ENCODE results near the gene SPTBN1.
A peak's percentile ranks its signal among the peaks of the same experiment; 100 is the strongest.

SPTBN1 gene

DNA sequence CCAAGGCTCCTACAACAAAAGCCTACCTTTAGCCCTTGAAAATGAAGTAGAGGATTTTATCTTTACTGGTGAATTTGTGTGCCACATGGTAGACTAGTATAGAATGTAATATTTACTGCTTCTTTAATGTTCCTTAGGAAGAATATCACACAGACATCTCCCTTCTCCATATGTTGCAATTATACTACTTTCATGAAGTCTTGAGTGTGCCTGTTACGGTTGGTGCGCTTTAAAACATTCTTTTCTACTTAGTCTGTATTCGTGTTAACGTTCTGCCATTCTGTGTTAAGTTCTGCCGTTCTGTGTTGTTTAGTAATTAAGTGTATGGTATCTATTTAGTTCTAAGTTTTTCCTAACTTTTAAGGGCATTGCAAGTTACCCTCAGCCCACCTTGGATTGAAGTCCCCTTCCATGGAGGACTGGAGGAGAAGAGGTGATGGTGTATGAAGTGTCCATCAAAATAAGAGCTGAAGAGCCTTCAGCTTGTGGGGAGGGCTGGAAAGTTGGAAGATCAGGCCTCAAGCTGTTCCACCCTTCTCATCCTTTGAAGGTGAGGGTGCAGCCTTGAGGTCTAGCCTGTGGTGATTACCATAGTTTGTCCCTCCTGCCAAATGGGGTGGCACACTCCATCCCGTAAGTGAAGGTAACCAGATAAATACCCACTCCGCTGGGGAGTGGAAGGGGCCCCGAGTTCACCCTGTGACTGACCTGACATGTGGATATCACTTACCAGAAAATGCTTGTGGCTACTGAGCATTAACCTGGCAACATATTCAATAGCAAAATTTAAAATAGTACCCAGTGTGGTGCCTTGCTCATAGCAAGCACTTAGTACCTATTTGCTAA lies 131.3 kb downstream of the SPTBN1 start:
- DNase-seq (ENCODE audit: low read depth, low spot score) = no peak
- H3K27ac ChIP-seq = no peak overlapping the region
- H3K4me3 ChIP-seq = no peak overlapping the region
- H3K36me3 ChIP-seq (ENCODE audit: insufficient read depth, low read length) = no peaks in the 10 kb centered on the region
- H3K9me3 ChIP-seq (ENCODE audit: low read depth, low read length) = no peaks in the 10 kb centered on the region
- no peak overlapping the region for H3K9ac ChIP-seq (ENCODE audit: insufficient read length)
- TF ChIP-seq EZH2 (IDR thresholded peaks at IDR 0.05) (no peak), POLR2AphosphoS5 (IDR thresholded peaks at IDR 0.05; ENCODE audit: borderline replicate concordance, low read depth, low read length) (no peak), FOXP2 (optimal IDR thresholded peaks at IDR 0.05; ENCODE audit: control extremely low read depth, extremely low read length, insufficient read depth) (no peak)

GRCh38 chr2:54588244-54588899 lies 132.2 kb downstream of the SPTBN1 start:
- TF ChIP-seq EZH2 (IDR thresholded peaks at IDR 0.05) = no peak
- no peak for TF ChIP-seq POLR2AphosphoS5 (IDR thresholded peaks at IDR 0.05; ENCODE audit: borderline replicate concordance, low read depth, low read length)
- no peak for TF ChIP-seq FOXP2 (optimal IDR thresholded peaks at IDR 0.05; ENCODE audit: control extremely low read depth, extremely low read length, insufficient read depth)
- Histone ChIP-seq H3K9ac (ENCODE audit: insufficient read length) (no peak overlapping the region), H3K27ac (no peak overlapping the region), H3K4me3 (no peak overlapping the region), H3K36me3 (ENCODE audit: insufficient read depth, low read length) (no peaks in the 10 kb centered on the region), H3K9me3 (ENCODE audit: low read depth, low read length) (no peaks in the 10 kb centered on the region)
- no peak for DNase-seq (ENCODE audit: low read depth, low spot score)

- Histone ChIP-seq H3K27ac (no peak overlapping the region), H3K4me3 (peak overlapping the region; percentile 8; the same call in 1 of the 2 replicates), H3K9me3 (ENCODE audit: low read depth, low read length) (no peaks in the 10 kb centered on the region), H3K9ac (ENCODE audit: insufficient read length) (no peak overlapping the region), H3K36me3 (ENCODE audit: insufficient read depth, low read length) (no peaks in the 10 kb centered on the region)
- DNase-seq (ENCODE audit: low read depth, low spot score) = no peak
- no peak for TF ChIP-seq POLR2AphosphoS5 (IDR thresholded peaks at IDR 0.05; ENCODE audit: borderline replicate concordance, low read depth, low read length)
- no peak for TF ChIP-seq FOXP2 (optimal IDR thresholded peaks at IDR 0.05; ENCODE audit: control extremely low read depth, extremely low read length, insufficient read depth)
- TF ChIP-seq EZH2 (IDR thresholded peaks at IDR 0.05) = no peak
Measured at GRCh38 chr2:54589038-54589339, 132.9 kb downstream of the SPTBN1 start.

- DNase-seq (ENCODE audit: low read depth, low spot score) = no peak
- Histone ChIP-seq H3K9me3 (ENCODE audit: low read depth, low read length) (no peaks in the 10 kb centered on the region), H3K9ac (ENCODE audit: insufficient read length) (no peak overlapping the region), H3K36me3 (ENCODE audit: insufficient read depth, low read length) (no peaks in the 10 kb centered on the region), H3K27ac (no peak overlapping the region), H3K4me3 (peak overlapping the region; percentile 8; the same call in 1 of the 2 replicates)
- TF ChIP-seq EZH2 (IDR thresholded peaks at IDR 0.05) = no peak
- TF ChIP-seq POLR2AphosphoS5 (IDR thresholded peaks at IDR 0.05; ENCODE audit: borderline replicate concordance, low read depth, low read length) = no peak
- TF ChIP-seq FOXP2 (optimal IDR thresholded peaks at IDR 0.05; ENCODE audit: control extremely low read depth, extremely low read length, insufficient read depth) = no peak
Measured at GRCh38 chr2:54589340-54590215, 133.5 kb downstream of the SPTBN1 start.

DNA sequence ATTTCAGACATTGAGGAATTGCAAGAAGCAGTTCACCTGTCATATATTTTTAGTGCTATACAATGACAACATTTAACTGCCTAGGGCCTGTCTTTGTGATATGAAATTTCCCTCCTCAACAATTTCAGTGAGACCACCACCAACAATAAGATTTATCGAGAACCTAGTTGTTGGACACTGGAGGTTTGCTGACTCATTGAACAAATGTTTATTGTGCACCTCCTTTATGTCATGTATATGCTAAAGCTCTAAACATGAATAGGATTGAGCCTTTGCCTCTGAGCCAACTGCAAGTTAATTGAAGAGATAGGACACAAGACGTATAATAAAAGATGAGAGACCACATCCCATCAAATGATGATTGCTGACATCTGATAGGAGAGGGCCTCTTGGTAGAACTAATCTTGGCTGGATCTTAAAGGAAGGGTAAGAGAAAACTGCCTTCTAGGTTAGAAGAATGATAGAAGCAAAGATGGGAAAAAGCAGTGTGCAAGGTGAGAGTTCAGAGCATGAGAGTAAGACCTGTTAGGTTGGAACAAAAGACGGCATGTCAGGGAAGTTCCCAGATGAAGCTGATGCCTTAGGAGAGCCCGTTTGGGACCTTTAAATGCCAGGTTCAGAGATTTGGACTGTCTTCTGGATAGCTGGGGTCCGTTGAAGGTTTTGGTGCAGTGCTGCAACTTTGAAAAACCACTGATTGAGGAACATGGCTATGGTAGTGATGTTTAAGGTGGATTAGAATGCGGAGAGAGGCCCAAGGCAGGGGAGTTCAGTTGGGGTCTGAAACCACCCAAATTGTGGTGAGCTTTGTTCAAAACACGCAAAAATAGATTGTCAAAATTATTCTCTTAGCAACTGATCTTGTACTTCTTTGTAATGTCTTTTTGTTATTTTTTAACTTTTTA lies 134.3 kb downstream of the SPTBN1 start:
- TF ChIP-seq EZH2 (IDR thresholded peaks at IDR 0.05) (no peak), FOXP2 (optimal IDR thresholded peaks at IDR 0.05; ENCODE audit: control extremely low read depth, extremely low read length, insufficient read depth) (no peak), POLR2AphosphoS5 (IDR thresholded peaks at IDR 0.05; ENCODE audit: borderline replicate concordance, low read depth, low read length) (no peak)

GRCh38 chr2:54591551-54591950 lies 135.4 kb downstream of the SPTBN1 start:
- H3K27ac ChIP-seq = no peak overlapping the region
- TF ChIP-seq FOXP2 (optimal IDR thresholded peaks at IDR 0.05; ENCODE audit: control extremely low read depth, extremely low read length, insufficient read depth) = no peak
- TF ChIP-seq POLR2AphosphoS5 (IDR thresholded peaks at IDR 0.05; ENCODE audit: borderline replicate concordance, low read depth, low read length) = no peak
- no peak for TF ChIP-seq EZH2 (IDR thresholded peaks at IDR 0.05)
- no peak for DNase-seq (ENCODE audit: low read depth, low spot score)

More for the DNA sequence above, 134.3 kb downstream of the SPTBN1 start:
- Histone ChIP-seq H3K4me3 (no peak overlapping the region), H3K36me3 (ENCODE audit: insufficient read depth, low read length) (no peaks in the 10 kb centered on the region), H3K9ac (ENCODE audit: insufficient read length) (no peak overlapping the region), H3K27ac (no peak overlapping the region), H3K9me3 (ENCODE audit: low read depth, low read length) (no peaks in the 10 kb centered on the region)
- DNase-seq (ENCODE audit: low read depth, low spot score) = no peak

GRCh38 chr2:54593249-54593648 lies 137.1 kb downstream of the SPTBN1 start:
- no peak overlapping the region for H3K4me3 ChIP-seq
- no peak overlapping the region for H3K9ac ChIP-seq (ENCODE audit: insufficient read length)
- no peaks in the 10 kb centered on the region for H3K36me3 ChIP-seq (ENCODE audit: insufficient read depth, low read length)
- no peaks in the 10 kb centered on the region for H3K9me3 ChIP-seq (ENCODE audit: low read depth, low read length)
- no peak for DNase-seq (ENCODE audit: low read depth, low spot score)
- TF ChIP-seq POLR2AphosphoS5 (IDR thresholded peaks at IDR 0.05; ENCODE audit: borderline replicate concordance, low read depth, low read length) (no peak), FOXP2 (optimal IDR thresholded peaks at IDR 0.05; ENCODE audit: control extremely low read depth, extremely low read length, insufficient read depth) (no peak), EZH2 (IDR thresholded peaks at IDR 0.05) (no peak)
- H3K27ac ChIP-seq = no peak overlapping the region

More at GRCh38 chr2:54591551-54591950, 135.4 kb downstream of the SPTBN1 start:
- Histone ChIP-seq H3K4me3 (no peak overlapping the region), H3K36me3 (ENCODE audit: insufficient read depth, low read length) (no peaks in the 10 kb centered on the region), H3K9ac (ENCODE audit: insufficient read length) (no peak overlapping the region), H3K9me3 (ENCODE audit: low read depth, low read length) (no peaks in the 10 kb centered on the region)
